ENCODE results near the gene COX6B2.

Gene COX6B2

DNA sequence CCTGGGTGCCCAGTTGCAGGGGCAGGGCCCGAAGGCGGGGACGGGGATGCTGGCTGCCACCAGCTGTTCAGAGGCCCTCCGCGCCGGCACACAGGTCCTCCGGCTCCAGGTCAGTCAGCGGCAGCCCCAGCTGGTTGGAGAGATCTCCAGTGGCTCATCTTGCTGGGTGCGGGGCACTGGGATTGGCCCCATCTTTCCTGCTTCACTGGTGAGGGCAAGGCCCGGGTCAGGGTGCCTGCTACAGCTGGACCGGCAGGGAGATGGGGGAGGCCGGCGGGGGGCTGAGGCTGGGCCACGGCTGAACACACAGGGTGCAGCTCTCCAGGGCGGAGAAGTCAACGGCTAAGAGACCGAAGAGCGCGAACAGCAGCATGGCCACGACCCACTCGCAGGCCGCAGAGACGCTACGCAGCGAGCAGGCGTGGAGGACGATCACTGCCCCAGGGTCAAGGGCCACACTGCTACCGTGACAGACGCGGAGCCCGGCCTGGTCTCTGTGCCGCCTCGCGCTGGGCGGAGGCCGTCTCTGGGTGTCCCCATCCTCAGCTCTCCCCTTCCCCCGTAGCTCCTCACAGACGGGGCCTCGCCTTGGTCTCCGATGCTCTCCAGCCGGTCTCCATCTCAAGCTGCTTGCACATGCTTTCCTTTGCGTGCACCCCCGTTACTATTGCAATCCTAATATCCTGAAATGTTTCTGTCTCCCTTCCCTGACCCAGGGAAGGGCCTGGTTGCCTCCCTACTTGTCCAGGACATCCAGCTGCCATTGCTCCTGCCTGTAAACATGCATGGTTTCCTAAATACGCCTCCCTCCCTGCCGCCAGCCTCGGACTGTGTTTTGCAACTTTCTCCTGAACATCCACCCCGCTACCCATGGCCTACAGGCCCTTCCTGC lies 41.7 kb downstream of the COX6B2 start:
- DNase-seq (ENCODE audit: low spot score): no peak

DNA sequence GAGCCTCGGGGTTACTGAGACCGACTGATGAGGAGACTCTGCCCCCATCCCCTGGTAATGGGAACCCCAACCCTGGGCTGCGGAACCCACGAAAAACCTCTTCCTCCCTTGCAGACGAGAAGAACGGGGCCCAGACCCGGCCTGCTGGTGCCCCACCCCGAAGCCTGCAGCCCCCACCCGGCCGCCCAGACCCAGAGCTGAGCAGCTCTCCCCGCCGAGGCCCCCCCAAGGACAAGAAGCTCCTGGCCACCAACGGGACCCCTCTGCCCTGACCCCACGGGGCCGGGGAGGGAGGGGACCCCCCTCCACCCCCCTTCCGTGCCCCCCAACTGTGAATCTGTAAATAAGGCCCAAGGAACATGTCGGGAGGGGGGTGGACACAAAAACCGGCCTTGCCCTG lies 42.7 kb downstream of the COX6B2 start:
- no peak for DNase-seq (ENCODE audit: low spot score)

DNA sequence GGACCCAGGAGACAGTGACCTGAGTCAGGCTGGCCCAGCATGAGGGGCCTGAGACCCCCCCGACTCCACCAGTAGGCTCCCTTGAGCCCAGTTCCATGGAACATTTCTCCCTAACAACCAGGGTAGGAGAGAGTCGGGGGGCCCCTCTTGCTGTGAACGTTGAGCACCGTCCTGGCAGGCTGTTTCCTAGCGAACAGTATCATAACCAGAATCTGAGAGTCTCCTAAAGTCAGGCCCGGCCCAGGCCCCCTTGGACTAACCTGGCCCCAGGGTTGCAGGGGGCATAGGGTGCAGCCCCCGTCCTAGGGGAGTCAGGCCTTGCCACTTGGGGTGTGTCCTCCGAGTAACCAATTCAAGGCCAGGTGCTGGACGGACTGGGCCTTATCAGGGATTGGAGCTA lies 43.1 kb downstream of the COX6B2 start:
- DNase-seq (ENCODE audit: low spot score): no peak

DNA sequence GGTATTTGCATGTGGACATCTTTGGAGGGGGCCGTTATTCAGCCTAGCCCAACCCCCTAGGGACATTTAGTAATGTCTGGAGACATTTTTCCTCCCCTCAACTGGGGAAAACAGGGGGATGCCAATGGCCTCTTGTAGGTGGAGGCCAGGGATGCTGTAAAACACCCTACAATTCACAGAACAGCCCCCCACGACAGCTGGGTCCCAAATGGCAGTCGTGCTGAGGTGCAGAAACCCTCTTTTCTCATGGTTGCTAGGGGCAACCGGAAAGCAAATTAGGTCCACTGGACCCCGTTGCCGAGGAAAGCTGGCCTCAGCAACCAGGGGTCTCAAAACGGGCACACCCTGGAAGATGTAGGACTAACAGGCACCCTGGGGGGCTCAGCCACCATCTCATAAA lies 44.0 kb downstream of the COX6B2 start:
- no peak for DNase-seq (ENCODE audit: low spot score)

DNA sequence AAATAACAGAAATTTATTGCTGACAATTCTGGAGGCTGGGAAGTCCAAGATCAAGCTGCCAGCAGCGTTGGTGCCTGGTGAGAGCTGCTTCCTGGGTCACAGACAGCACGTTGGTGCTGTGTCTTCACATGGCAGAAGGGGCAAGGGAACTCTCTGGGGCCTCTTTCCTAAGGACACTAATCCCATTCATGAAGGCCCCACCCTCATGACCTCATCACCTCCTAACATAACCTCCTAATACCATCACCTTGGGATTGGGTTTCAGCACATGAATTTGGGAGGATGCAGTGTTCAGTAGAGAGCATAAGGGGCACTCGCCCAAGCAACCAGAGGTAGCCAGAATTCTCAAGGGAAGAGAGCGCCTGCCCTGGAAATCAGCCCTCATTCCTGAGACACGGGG lies 45.1 kb downstream of the COX6B2 start:
- DNase-seq (ENCODE audit: low spot score): no peak

DNA sequence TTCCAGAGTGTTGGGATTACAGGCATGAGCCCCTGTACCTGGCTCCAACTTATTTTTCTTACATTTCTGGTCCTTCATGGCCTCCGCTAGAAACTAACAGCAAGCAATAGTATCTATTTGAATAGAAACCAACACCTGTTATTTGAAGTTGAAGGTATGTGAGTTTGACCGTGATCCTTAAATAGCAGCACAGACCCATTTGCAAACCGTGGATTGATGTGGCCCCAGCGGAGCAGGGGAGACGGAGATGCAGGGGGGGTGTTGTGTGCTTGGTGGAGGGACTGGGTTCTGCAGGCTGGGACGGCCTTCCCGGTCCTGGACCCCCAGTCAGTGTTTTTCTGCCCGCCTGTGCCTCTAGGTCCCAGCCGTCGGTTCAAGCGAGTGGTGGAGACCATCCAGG lies 46.2 kb downstream of the COX6B2 start:
- DNase-seq (ENCODE audit: low spot score): no peak

DNA sequence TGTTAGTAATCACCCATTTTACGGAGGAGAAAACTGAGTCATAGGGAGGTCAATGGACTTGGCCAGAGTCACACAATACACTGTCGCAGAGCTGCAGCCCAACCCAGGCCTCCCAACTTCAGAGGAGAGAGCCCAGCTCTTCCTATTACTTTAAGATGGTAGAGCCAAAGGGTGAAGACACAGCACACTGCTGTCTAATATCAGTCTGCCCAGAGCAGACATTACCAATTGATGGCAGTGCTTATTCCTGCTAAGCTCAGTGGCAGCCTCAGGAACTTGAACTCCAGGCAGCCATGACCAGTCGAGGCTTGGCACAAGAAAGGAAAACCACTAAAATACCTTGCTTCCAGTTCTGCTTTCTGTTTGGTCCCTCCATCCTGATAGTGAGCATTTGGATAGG lies 47.8 kb downstream of the COX6B2 start:
- no peak for DNase-seq (ENCODE audit: low spot score)

DNA sequence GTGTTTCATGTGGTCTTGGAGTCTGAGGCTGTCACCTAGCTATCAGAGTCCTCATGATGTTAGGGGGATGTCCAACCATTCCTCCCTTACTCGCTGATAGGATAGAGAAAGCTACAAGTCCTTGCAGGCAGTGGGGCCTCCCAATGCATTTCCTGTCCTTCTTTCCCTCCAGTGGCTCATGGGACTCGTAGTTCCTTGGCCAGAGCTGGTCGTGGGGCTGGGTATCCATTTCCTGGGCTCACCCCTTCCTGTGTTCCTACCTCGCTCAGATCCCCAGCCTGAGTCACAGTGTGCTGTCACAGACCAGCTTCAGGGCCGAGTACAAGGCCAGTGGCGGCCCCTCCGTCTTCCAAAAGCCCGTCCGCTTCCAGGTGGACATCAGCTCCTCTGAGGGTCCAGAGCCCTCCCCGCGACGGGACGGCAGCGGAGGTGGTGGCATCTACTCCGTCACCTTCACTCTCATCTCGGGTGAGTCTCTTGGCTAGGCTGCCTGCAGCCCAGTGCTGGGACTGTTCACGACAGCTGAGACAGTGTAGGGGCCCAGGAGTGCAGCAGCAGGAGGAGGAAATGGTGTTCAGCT lies 48.4 kb downstream of the COX6B2 start:
- no peak for DNase-seq (ENCODE audit: low spot score)

DNA sequence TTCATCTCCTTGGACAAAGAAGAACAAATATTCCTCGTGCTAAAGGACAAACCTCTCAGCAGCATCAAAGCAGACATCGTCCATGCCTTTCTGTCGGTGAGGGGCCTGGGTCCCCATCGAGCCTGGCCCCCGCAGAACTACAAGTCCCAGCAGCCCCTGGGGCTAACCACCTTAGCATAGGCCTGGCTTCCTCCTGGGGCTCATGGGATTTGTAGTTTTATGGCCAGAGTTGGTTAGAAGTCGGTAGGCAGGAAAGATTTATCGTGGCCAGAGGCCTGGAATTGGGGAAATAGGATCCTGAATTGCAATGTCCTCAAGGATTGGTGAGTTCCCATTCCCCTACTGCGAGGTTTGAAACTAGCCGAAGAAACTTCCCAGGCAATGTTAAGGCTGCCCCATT lies 49.0 kb downstream of the COX6B2 start:
- peak; percentile 42 for DNase-seq (ENCODE audit: low spot score)

DNA sequence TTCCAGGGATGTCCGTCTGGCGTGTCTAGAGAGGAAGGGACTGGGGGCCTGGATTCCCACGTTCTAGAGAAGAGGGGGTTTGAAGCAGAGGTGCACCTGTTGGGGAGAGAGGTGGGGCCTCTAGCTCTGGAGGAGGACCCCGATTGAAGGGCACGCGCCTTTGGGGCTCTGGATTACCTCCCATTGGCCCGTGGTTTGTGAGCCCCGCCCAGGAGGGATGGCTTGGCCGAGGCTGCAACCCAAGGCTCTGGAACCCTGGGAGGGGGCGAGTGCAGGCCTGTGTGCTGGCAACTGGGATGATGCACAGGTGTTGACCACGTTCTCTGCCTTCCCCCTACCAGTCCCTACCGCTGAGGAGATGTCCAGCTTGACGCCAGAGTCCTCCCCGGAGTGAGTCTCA lies 49.5 kb downstream of the COX6B2 start:
- no peak for DNase-seq (ENCODE audit: low spot score)

DNA sequence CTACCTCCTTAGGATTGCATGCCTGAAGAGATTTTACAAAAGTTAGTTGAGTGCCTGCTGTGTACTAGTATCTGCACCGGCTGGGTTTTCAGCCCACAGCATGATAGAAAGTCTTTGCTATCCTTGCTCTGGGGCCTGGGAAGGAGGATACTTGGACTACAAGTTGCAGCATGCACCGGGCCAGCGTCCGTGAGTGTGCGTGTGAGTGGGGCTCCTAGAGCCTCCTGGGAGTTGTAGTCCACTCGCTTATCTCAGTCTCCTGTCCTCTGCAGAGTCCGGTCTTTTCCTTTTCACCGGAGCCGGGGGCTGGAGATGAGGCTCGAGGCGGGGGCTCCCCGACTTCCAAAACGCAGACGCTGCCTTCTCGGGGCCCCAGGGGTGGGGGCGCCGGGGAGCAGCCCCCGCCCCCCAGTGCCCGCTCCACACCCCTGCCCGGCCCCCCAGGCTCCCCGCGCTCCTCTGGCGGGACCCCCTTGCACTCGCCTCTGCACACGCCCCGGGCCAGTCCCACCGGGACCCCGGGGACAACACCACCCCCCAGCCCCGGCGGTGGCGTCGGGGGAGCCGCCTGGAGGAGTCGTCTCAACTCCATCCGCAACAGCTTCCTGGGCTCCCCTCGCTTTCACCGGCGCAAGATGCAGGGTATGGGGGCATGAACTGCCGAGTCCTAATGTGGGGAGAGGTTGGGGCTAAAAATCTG lies 50.1 kb downstream of the COX6B2 start:
- no peak for DNase-seq (ENCODE audit: low spot score)

DNA sequence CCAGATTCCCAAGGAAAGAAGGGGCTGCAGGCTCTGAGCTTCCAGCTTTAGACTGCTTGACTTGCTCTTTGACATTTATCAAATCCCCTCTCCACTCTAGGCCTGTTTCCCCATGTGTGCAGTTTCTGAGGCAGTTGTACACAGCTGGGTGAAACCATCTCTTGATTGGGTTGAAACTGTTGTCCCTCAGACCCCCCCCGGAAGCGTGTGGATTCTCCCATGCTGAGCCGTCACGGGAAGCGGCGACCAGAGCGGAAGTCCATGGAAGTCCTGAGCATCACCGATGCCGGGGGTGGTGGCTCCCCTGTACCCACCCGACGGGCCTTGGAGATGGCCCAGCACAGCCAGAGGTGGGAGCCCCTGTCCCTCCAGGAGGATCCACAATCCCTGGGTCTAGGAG lies 51.0 kb downstream of the COX6B2 start:
- no peak for DNase-seq (ENCODE audit: low spot score)

DNA sequence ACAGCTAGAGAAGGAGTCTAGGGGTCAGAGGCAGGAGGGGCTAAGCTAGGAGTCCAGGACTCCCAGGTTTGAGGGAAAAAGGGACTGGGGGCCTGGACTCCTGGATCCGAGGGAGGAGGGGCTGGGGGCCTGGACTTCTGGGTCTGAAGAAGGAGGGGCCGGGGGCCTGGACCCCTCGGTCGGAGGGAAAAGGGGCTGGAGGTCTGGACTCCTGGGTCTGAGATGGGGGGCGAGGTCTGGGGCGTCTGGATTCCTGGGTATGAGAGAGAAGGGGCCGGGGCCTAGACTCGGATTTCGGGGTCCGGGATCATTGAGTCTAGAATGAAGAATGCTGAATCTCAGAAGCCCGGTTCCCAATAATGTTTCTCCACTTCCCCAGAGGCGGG lies 52.2 kb downstream of the COX6B2 start:
- no peak for DNase-seq (ENCODE audit: low spot score)

DNA sequence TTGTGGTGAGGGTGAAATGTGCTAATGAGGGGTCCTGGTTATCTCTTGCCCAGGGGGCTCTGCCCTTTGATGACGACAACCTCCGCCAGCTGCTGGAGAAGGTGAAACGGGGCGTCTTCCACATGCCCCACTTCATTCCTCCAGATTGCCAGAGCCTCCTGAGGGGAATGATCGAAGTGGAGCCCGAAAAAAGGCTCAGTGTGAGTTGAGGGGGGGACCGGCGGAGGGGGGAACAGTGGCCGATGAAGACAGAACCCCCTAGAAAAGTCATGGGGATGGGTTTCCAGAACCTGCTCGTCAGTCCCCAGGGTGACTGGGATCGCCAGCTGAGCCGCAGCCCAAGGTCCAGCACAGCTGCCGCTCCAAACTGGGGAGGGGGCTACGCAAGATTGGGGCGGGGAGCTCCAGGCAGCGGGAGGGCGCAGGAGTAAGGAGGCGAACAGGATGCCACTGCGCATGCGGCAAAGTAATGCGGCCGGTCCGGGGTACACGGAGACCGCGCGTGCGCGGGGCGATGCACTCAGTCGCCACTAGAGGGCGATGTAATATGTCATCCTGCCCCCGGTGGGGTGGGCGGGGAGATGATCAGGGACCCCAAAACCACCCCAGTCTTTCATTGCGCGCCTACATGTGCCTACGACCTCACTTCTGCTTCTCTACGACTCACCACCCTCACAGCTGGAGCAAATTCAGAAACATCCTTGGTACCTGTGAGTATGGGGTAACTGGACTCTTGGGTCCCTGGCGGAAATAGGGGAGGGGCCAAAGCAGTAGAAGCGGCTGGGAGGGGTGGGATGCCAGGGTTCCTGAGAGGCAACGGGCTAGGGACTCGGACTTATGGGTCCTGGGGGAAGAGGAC lies 52.8 kb downstream of the COX6B2 start:
- peak; percentile 99 for DNase-seq (ENCODE audit: low spot score)

DNA sequence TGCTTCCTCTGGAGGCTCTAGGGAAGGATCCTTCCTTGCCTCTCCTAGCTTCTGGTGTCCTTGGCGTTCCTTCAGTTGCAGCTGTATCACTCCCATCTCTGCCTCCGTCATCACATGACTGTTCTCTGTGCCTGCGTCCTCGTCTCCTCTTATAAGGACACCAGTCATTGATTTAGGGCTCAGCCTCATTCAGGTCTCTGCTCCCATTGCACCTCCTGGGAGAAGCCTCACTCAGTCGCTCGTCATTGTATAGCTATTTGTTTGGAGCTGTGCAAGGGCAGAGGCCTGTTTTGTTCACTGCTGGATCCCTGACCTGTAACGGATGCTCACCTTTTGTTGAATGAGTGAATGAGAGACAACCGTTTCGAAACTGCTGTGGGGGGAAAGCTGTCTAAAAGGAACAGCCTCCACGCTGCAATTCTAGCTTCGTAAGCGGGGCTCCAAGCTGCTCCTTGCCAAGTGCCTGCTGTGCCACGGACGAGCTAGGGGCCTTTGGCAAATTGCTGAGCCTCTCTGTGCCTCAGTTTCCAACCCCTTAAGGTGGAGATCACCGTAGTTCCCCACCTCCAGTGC lies 53.5 kb downstream of the COX6B2 start:
- DNase-seq (ENCODE audit: low spot score): no peak

DNA sequence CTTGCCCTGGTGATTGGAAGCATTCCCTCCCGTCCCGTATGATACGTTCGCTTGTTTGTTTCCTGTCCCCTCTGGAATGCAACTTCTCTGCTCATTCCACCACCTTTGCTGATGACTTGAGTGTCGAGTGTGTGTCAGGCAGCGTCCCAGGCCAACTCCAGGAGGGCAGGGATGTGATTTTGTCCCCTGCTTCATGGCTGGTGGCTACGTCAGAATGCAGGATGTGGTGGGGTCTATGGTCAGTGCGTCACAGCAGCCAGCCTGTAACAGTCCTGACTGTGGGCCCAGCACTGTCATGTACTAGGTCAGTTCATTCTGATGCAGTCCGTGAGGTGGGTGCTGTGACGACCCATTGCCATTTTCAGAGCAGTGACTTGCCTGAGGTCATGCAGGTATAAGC lies 54.5 kb downstream of the COX6B2 start:
- DNase-seq (ENCODE audit: low spot score): no peak
